ENCODE measurements around the gene SHISA5. TPM values are rescaled to one million over a fixed set of nuclear protein-coding genes. Genes with fewer than 3 reads are reported as not detected.
A peak's percentile ranks its signal among the peaks of the same experiment; 100 is the strongest.
"Not testable (repeated sequence)": the region's sequence is repeated elsewhere in the genome, so short reads cannot be mapped to it uniquely, and the experiment has no call there.

Gene SHISA5
- total RNA-seq, 1 donor from 2014 or later = 68.5 TPM

DNA sequence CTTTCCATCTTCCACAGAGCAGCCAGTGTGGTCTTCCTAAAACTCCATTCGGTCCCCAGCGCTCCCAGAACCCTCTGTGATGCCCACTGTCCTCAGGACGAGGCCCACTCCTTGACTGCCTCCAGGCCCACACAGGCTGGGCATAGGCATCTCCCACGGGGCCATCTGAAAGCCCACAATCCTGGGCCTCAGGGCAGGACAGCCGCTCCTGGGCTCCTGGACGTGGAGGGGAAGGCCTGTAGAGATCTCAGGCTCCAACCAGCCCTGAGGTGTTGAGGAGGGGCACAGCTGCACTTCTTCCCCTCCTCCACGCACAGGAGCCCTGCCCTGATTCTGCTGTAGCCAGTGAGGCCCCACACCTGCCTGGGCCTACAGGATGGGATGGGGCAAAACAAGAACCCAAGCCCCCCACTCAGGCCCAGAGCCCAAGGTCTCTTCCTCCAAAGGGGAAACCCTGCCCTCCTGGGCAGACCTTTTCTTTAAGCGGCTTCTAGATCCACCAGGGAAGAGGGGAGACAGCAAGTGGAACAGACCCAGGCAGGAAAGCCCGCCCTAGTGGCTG, 25.9 kb downstream of the SHISA5 start:
- DNase-seq (ENCODE audit: low read depth in 2 of 2) = no peak

- no peak for DNase-seq (ENCODE audit: low read depth in 2 of 2)
These were observed 27.4 kb downstream of the SHISA5 start for GRCh38 chr3:48476426-48477053.

GRCh38 chr3:48475188-48475587, 28.8 kb downstream of the SHISA5 start:
- no peak for DNase-seq (ENCODE audit: low read depth in 2 of 2)

DNA sequence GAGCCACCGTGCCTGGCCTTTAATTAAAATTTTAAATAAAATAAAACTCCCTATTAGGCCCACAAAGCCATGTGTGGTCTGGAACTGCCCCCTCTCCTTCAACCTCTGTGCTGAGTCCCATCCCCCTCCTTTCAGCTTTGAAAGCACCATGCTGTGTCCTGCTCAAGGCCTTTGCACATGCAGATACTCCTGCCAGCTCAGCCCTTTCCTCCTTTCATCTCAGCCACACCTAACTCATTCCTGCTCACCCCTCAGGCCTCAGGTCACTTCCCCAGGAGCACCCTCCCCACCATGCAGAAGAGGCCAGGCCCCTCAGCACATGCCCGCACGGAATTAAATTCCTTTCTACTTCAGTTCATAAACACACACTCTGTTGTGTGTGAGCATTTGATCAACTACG, 29.4 kb downstream of the SHISA5 start:
- DNase-seq (ENCODE audit: low read depth in 2 of 2) = no peak

DNA sequence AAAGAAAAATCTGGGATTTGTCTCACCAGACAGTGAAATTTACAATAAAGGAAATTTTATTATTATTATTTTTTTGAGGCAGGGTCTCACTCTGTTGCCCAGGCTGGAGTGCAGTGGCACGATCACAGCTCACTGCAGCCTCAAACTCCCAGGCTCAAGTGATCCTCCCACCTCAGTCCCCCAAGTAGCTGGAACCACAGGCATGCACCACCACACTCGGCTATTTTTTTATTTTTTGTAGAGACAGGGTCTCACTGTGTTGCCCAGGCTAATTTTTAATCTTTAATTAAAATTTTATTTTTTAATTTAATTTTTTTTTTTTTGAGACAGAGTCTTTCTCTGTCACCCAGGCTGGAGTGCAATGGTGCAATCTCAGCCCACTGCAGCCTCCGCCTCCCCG, 29.9 kb downstream of the SHISA5 start:
- DNase-seq (ENCODE audit: low read depth in 2 of 2) = not testable (repeated sequence)

- no peak for DNase-seq (ENCODE audit: low read depth in 2 of 2)
These were observed 30.4 kb downstream of the SHISA5 start for GRCh38 chr3:48473617-48473952.

GRCh38 chr3:48472923-48473616, 30.9 kb downstream of the SHISA5 start:
- peak; percentile 62 to 94 for DNase-seq (ENCODE audit: low read depth in 2 of 2)

GRCh38 chr3:48472673-48472922, 31.4 kb downstream of the SHISA5 start:
- DNase-seq (ENCODE audit: low read depth in 2 of 2) = no peak

DNA sequence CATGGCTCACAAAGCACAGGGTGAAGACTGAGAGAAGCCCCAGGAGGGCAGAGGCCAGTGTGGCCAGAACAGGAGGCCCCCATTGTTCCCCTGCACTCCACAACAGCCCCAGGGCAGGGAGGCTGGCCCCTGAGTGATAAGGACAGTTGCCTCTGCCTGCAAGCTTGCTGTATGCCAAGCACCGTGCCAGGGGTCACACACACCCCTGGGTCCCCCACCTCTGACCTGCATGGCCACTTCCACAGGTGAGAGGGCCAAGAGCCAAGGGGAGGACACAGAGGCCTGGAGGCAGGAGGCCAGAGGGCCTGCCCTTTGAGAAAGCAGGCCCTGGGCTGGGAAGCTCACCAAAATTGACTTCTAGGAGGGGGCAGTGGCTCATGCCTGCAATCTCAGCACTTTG, 33.7 kb downstream of the SHISA5 start:
- DNase-seq (ENCODE audit: low read depth in 2 of 2) = no peak

GRCh38 chr3:48469046-48469915, 34.7 kb downstream of the SHISA5 start:
- no peak for DNase-seq (ENCODE audit: low read depth in 2 of 2)

- no peak for DNase-seq (ENCODE audit: low read depth in 2 of 2)
These were observed 35.6 kb downstream of the SHISA5 start for GRCh38 chr3:48468329-48468731.

GRCh38 chr3:48467473-48468267, 36.3 kb downstream of the SHISA5 start:
- no peak for DNase-seq (ENCODE audit: low read depth in 2 of 2)

DNA sequence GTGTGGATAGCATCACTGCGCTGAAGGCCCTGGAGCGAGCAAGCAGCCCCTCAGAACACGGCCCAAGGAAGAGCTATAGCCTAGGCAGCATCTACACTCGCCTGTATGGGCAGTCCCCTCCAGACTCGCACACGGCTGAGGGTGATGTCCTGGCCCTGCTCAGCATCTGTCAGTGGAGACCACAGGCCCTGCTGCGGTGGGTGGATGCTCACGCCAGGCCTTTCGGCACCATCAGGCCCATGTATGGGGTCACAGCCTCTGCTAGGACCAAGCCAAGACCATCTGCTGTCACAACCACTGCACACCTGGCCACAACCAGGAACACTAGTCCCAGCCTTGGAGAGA, 36.9 kb downstream of the SHISA5 start:
- DNase-seq (ENCODE audit: low read depth in 2 of 2) = no peak

DNA sequence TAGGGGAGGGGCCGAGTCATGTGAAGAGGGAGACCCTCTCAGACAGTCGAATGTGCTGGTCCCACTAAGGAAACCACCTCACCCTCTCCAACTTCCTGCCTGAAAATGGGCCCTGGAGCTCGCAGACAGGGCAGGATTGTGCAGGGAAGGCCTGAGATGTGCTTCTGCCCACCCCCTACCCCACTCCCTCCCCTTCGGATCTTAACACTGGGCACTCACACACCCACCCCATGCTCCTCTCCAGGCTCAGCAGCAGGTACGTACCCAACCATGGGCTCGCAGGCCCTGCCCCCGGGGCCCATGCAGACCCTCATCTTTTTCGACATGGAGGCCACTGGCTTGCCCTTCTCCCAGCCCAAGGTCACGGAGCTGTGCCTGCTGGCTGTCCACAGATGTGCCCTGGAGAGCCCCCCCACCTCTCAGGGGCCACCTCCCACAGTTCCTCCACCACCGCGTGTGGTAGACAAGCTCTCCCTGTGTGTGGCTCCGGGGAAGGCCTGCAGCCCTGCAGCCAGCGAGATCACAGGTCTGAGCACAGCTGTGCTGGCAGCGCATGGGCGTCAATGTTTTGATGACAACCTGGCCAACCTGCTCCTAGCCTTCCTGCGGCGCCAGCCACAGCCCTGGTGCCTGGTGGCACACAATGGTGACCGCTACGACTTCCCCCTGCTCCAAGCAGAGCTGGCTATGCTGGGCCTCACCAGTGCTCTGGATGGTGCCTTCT, 37.4 kb downstream of the SHISA5 start:
- peak; percentile 30 to 59 for DNase-seq (ENCODE audit: low read depth in 2 of 2)

DNA sequence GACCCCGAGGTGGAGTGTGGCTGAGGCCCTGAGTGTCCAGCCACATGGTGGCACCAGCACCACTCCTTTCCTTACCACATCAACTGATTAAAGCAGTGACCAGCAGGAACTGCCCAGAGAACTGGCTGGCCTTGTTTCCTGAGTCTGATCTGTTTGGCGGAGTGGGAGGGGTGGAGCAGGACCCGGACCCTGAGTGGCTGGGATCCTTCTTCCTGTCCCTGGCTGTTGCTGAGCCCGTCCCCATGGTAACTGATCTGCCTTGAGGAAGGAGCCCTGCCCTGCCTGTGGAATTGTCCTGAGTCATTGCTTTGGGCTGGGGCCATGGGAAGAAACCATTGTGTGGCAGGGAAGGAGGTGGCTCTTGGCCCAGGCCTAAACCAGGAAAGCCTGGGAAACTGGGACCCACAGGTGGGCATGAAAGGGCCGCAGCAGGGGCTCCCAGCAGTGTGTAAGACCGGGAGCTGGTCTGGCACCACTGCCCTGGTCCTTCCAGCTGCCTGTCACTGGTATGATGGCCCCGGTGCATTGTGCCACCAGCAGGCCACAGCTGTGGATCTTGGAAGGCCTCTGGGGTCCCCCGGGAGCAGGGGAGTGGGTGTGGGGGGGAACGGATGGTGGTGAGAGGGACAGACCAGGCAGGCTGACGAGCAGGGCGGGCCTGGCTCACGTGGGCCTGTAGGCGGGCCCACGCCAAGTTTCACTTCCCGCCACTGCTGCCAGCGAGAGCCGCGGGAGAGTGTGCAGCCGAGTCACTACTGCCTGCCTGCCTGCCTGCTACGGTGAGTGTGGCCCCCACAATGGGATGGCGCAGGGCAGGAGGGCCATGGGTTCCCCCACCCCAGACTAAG, 38.2 kb downstream of the SHISA5 start:
- peak; percentile 100 for DNase-seq (ENCODE audit: low read depth in 2 of 2)

DNA sequence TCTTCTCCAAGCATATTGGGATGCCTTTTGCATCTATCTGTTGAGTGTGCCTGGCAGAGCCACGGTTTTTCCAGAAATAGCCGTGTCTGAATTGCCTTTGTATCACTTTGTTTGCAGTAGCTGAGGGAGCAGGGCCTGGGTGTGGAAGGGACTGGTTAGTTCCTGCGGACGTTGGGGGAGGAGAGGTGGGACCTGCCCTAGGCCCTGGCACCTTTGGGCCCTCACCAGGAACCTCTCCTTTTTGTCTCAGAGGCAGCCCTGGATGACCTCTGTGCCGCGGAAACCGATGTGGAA, 38.8 kb downstream of the SHISA5 start:
- DNase-seq (ENCODE audit: low read depth in 2 of 2) = no peak

DNA sequence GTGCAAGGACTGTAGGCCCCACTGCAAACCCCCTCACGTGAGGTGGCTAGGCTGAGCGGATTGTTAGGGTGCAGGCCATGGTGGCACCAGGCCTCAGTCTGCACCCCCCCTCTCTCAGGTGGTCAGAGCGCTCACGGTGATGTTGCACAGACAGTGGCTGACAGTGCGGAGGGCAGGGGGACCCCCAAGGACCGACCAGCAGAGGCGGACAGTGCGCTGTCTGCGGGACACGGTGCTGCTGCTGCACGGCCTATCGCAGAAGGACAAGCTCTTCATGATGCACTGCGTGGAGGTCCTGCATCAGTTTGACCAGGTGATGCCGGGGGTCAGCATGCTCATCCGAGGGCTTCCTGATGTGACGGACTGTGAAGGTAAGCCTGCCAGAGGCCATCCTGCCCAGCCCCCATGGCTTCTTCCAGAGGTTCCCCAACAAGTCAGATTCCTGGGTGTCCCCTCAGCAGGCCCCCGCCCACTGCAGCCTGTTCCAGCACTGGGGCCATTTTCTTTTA, 39.2 kb downstream of the SHISA5 start:
- DNase-seq (ENCODE audit: low read depth in 2 of 2) = no peak

DNA sequence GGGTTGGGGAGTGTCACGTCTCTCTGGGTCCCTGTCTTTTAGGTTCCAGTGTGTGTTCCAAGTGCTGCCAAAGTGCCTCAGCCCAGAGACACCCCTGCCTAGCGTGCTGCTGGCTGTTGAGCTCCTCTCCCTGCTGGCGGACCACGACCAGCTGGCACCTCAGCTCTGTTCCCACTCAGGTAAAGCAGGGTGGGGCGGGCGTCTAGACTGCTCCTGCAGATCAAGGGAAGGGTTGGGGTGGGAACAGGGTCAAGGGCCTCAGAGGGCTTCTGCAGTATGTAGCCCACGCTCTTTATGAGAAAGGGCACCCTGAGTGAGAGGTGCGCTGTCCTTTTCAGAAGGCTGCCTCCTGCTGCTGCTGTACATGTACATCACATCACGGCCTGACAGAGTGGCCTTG, 40.3 kb downstream of the SHISA5 start:
- no peak for DNase-seq (ENCODE audit: low read depth in 2 of 2)

- DNase-seq (ENCODE audit: low read depth in 2 of 2) = not testable (repeated sequence)
These were observed 42.2 kb downstream of the SHISA5 start for GRCh38 chr3:48461767-48462166.

DNA sequence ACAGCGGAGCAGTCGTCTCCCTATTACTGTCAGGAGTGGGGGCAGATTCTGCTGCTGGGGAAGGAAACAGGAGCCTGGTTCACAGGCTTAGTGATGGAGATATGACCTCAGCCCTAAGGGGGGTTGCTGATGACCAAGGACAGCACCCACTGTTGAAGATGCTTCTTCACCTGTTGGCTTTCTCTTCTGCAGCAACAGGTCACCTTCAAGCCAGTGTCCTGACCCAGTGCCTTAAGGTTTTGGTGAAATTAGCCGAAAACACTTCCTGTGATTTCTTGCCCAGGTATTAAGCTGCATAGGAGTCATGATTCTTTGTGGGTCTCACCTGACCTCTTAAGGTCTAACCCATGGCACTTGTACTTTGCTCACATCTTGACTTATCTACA, 43.5 kb downstream of the SHISA5 start:
- no peak for DNase-seq (ENCODE audit: low read depth in 2 of 2)

Data from lung microvascular endothelial cell (primary cell).